GM18873 (cell line): ENCODE data around the gene TRPV6.

ENCODE experiments used
- ATAC-seq: cut with Tn5 transposase; IDR thresholded peaks from one replicate; pipeline ENCODE4 v1.9.1; 2021; ENCODE audit warnings: mild to moderate bottlenecking, moderate library complexity, moderate number of reproducible peaks; ENCODE audit not compliant: unreplicated experiment, low FRiP score

The TRPV6 gene

DNA sequence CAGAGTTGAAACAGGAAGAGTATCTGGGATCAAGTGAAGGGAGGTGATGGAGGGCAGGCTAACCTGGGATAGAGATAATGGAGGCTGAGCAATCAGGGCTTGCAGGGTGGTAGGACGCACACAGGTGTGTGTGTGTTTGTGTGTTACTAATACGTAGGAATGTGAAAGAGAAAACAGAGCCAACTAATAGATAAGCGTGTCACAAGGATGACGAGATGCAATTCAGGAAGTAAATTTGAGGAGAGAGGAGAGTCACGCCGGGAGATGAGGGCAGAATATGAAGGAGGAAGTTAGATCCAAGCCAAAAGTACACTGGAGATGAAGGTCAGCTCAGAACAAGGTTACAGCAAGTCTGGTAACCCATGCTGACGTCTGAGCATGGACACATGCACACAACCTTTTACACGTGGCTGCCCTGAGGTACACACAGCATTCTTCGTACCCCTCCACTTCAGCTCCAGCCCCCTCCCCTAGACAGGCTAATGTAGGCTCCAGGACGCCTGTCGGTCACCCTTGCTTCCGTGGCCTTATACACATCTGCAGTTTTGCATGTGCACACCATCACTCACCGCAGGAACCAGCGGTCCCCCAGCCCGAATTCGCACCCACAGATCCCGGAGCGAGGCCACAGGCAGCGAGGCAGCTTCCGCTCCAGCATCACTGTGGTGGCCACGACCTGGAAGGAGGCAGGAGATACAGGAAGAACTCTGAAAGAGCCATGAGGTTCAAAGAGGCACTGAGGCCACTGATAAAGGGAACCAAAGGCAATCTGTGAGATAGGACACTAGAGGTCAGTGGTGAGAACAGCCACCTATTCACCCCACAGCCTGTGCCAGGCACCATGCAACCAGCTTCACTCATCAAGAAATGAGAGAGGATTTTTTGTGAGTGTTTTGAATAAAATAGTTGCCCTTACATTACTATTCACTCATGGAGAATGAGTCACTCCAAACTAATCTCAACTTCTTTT, 23.7 kb upstream of the TRPV6 start:
- no peak for ATAC-seq

DNA sequence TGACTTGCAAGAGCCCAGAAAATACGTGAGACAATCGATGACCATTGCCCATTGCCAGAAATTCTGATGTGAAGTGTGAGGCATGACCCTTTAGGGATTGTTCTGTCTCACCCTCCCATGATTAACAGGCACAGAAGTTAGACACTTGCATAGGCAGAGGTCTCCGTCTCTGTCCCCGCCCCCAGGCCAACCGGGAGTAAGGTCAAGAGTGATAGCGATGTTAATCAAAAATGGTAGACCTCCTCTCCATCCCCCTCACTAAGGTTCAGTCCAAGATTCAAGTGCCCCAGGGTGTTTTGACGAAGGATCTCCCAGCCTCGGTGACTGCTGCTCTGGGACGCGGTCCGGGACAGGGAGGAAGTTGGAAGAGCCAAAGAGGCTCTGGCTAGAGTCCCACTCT, 22.7 kb upstream of the TRPV6 start:
- no peak for ATAC-seq

DNA sequence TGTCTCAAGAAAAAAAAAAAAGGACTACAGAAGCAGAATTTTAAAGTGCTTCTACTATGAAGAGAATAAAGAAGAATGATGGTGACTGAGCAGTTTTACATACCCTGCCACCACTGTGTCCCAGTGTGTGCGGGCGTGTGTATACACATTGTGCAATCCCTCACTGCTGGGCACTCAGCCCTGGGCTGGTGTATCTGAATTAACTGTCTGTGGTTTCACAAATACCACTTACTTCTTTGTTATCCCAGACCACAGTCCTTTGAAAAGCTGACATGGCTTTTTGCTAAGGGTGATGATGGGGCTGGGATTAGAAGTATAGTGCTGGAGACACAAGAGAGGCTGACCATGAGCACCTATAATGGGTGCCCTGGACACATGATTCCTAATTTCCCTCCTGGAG, 21.1 kb upstream of the TRPV6 start:
- ATAC-seq = no peak

DNA sequence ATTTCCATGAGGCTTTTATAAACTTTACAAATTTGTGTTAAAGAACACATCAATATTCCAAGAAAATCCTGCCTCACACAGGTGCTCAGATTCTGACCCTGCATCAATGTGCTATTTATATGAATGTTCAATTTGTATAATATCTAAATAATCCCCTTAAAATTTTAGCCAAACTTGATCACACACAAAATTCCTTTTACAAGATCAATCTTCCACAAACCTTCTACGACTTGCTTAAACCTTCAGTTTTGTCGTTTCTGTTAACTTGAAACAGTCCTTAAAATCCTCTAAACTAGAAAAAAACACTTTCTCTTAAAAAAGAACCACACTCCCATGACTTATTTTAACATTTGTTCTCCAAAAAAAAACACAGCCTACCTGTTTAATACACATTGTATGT, 20.2 kb upstream of the TRPV6 start:
- ATAC-seq = no peak

DNA sequence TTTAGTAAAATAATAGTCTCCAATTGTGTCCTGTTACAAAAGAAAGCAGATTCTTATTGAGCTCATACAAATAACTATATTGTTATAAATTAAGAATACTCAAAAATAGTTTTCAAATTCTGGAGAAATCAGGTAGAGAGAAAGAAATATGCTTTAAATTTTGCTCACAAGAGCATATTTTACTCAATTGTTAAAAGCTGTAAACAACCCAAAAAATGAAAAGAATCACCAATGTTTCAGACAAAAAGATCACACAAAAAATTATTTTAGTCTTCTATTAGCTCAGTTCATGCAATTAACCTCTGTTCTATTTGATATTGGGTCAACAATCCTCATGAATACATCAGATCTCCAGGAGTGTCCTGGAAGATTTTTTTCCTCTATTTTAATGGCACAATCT, 18.6 kb upstream of the TRPV6 start:
- ATAC-seq = no peak

DNA sequence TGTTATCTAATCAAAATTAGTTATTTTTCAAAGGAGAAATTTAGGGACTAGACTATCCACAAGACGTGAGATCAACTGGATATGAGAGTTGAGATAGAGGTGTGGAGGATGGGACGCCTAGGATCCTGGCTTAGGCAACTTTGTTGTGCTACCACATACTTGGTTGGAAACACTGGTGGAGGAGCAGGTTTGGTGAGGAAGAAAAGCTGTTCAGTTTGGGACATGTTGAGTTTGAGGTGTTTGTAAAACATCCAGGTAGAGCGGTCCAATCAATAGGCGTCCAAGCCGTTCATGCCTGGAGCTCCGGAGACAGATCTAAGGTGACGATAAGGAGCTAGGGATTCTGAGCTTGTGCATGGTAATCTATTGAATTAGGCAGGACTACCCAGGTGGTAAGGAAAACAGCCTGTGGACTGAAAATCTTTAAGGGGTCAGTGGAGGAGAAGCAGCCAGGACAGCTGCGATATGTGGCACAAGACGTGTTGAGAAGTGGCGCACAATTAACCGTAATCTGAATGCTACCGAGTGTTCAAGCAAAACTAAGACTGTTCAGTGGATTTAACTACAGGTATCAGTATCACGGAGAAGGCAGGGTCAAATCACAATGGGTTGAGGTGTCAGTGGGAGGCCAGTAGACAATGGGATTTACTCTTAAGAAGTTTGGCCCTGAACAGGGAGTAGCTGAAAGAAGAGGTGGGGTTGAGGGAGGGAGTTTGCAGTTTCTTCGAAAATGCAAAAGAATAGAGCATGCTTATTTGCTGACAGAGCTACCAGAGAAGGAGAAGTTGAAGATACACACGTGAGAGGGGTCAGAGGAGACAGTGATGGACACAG, 16.1 kb upstream of the TRPV6 start:
- no peak for ATAC-seq

DNA sequence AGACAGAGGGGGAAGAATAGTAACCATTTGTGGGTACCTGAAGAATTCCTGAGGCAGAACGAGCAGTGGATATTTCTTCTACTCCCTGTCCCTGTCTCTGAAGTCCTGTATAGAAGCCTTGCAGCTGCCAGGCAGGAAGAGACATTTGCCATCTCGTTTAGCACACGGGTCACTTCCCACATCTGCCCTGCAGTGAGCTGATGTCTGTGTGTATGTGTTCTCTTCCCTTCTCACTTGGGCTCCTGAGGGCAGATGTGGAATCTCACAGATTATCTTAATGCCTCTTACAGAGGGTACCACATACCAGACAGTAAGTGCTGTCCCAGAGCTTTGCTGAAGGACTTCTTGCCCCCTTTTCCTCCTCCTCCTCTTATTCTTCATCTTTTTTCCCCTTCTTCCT, 14.1 kb upstream of the TRPV6 start:
- ATAC-seq = no peak

DNA sequence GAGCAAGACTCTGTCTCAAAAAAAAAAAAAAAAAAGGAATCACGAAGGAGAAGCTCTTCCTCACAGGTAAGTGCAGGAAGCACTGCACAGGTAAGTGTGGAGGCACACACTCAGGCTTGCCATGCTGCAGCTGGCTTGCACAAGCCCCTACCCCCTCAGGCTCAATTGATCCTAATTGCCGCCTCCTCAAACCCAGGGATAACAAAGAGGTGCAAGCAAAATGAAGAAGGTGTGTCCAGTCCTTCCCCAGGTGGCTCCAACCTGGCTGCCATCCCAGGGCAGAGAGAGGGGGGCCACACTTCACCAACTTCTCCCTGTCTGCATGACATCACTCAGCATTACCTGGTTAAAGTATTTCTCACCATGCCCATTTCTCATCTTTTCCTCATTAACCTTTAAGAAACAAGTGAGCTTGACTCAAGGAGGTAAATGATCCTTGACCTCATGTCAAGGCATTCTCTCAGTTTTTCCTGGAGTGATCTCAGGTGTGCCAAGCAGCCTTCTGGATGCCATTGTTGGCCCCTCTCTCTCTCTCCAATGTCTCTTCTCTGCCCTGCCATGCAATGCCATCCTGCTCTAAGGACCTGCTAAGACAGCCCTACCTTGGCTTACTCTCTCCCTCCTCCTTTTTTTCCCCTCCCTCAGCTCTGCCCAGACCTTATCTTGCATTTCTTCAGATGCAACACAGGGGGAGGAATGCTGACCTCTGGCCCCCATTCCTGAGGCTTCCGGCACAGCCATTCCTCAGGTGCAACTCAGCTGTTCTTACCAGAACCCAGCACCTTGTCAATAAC, 13.0 kb upstream of the TRPV6 start:
- no peak for ATAC-seq

DNA sequence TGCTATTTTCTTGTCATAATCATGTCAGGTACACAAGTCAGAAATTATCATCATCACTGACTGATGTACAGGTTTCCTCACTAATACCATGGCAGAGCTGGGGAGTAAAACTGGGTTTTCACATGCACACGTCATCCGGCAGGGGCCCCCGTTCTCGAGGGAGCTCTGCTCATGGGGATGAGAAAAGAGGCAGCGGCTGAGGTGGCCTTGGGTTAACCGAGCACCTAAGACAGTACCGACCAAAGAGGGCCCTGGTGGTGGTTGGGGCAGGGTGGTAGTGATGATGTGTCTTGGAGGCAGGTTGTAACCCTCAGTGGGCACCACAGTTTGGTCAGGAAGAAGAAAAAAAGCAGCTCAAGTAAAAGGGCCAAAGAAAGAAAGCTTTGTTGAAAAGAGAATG, 12.1 kb upstream of the TRPV6 start:
- no peak for ATAC-seq

DNA sequence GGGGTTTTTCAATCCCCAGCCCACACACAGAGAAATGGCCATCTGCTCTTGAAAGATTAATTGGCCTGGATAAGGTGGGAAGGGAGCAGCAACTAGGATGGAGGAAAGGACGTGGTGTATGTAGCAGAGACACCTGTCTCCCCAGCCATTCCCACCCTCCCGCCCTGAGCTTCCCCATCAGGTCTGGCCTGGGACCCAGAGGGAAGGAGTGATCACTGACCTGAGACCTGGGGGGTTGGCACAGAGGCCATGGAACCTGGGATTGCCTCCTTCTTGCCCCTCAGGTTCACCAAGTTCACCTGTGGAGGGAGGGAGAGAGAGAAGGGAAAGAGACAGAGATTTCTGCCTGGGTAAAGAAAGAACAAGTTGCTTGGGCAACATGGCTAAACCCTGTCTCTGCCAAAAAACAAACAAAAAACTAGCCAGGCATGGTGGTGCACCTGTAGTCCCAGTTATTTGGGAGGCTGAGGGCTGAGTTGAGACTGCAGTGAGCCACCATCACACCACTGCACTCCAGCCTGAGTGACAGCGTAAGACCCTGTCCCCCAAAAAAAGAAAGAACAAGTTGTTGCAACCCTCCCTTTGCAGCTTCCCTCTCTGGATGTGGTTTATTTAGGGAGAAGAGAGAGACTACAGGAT, 11.3 kb upstream of the TRPV6 start:
- ATAC-seq = no peak

DNA sequence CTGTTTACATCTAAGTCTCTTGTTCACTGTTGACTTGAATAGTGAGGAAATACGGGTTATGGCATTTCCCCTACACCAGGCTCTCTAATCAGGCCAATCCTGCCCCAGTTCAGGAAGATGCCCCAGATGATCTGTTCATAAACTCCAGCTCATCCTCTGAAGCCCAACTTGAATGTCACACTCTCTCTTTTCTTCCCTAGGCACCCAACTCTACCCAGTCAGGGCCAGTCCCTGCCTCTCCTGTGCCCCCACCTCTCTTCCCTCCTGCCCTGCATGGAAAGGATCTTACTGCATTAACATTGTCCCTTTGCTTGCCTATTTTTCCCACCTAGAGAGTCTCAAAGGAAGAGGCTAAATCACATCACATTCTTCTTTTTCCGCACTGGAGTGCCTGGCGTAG, 10.6 kb upstream of the TRPV6 start:
- ATAC-seq = no peak

DNA sequence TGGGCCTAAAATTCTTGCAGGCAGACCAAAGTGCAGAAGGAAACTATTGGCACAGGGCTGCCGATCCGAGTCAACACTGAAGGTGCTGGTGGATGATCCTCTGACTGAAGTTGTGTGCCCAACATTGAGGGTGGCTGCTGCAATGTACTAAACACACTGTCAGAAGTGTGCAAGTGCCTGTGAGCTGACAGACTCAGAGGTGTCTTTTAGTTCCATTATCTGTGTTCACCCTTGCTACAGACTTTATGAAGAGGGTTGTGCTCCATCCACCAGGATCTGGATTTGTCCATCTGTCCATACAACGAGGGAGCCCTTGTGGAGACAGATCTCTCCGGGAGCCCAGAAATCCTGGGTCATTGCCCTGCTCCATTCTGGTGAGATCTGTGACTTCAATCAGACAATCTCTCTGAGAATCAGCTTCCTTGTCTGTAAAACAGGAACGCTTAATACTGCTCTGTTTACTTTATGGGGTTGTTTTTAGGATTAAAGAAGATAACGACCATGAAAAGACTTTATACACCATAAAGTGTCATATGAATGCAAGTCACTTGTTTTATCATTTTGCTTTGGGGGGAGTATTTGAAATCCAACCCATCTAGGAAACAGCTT, 9.5 kb upstream of the TRPV6 start:
- ATAC-seq = no peak

DNA sequence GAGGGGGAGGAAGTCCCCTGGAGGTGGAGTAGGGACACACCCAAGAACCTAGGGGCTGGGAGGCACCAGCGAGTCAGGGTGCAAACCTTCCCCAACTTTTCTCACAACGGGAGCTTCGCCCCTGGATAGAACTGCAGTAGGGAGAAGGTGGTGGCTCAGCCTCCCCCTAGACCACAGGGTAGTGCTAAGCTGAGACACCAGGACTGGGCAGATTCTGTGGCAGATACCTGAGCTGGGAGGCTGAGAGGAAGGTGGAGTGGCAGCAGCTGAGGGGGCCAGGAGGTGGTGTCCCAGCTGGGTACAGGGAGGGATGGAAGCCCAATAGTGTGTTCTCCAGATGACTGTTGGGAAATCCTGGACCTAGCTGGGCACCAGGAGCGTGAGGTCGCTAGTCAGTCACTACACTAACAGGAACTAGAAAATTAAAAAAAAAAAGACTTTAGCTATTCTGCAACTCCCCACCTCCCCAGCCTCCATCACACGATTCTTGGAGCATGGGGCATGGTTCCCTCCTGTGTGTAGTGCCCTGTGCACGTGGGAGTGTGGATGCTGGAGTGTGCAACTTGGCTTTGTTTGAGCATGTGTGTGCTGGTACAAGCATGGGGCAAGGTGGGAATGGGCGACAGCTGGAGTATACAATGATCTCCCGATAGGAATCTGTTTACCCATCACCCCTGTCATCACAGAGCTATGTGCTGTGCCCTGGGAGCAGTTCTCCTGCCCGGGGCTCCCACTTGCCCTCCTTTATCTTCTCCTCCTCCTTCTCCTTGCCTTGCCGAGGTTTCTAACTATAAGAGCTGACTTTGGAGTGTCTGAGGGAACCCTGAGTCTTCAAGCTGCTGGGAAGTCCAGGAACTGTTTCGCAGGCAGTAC, 8.8 kb upstream of the TRPV6 start:
- ATAC-seq = no peak

DNA sequence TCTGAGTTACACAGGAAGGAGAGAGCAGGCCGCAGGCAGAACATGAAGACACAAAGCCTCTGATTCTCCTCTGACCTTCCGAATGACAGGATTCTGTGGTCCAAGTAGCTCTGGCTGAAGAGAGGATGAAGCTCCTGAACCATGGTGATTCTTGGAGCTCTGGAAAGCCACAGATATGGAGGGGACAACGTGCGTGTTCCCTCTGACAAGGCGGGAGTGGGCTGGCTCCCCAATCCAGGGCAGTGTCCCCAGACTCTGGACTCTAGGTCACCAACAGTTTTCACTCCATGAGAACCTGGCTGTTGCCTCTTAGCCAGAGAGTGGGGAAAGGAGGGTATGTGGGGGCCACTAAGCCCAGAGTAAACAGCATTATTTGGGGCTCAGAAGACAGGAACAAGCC, 7.4 kb upstream of the TRPV6 start:
- ATAC-seq = no peak

DNA sequence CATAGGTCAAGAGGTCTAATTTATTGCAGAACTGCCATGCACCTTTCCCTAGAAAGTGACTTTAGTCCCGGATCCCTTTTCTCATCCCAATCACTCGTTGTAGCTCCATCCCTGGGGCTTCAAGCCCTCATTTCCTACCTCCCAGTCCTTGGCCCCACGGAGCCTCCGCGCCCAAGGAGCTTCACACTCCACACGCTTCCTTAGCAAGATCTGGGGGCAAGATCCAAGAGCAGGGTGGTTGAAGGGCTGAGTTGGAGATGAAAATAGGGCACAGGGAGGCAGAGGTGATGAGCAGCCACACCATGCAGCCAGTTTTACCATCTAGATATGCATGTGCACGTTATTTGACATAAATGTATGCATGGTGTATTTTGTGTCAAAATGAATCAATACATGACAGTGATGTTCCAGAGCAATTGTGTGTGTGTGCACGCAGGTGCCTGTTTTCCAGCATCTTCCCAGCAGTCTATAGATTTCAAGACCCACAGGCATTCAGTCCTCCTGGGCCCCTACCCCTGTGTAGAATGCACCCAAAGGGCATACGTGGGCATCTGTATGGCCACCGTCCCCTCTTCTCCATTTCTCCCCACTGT, 6.0 kb upstream of the TRPV6 start:
- no peak for ATAC-seq

DNA sequence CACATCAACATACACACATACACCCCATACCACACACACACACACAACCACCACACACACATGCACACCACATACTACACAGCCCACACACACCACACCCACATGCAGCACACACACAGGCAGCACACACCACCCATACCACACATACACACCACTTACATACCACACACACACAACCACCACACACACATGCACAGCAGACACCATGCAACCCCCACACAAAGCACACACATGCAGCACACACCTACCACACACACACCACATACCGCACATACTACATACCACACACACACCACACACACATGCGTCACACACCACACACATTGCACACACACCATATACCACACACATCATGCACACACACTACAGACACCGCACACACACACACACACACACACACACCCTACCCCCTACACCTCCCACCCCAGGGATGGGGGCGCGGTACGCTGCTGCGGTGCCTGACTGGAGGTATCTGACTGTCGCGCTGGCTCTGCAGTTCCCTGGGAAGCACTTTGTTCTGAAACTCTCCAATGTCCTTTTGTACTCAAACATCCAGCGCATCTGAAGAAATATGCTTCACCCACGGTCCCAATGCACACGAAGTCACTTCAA, 5.4 kb upstream of the TRPV6 start:
- ATAC-seq = no peak

DNA sequence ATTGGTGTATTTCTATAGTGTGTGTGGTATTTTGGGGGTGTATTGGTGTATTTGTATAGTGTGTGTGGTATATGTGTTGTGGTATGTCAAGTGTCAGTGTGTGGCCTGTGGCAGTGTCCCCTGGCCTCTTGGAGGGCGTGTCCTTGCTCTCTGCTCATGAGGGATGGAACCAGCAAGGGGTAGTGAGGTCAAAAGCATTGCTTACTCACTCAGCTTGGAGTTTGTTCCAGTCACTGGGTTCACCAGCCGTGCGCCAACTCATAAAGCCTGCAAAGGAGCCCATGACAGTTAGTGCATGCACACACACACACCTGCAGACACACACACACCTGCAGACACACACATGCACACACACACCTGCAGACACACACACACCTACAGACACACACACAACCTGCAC, 4.3 kb upstream of the TRPV6 start:
- ATAC-seq = no peak
